Gastrocnemius medialis (tissue), 4 donors: ENCODE measurements around the gene PRIMA1. TPM values are rescaled to one million over a fixed set of nuclear protein-coding genes. Genes with fewer than 3 reads are reported as not detected.

ENCODE experiments used
- ATAC-seq, 2 donors: fragments of 150-250 bp; one replicate each; pipeline ENCODE4 v1.9.1; 2016
- DNase-seq, 2 donors: peaks; one replicate each; pipeline ENCODE4 v3.0.0-alpha.2; 2019
- H3K27ac ChIP-seq, 4 donors: fragments of 200-600 bp; sonication (generic); 1 replicate in 1 of 4; 2 replicates in 3 of 4; pipeline ENCODE4 v1.5.1; 2016 to 2018; ENCODE audit warnings: mild to moderate bottlenecking in 2 of 4, moderate library complexity in 1 of 4
- H3K27me3 ChIP-seq, 3 donors: fragments of 200-600 bp; sonication (generic) in 2 of 3; 1 replicate in 1 of 3; 2 replicates in 2 of 3; pipeline versions ENCODE4 v1.5.1 to v1.6.0; 2016 to 2019; ENCODE audit warnings: mild to moderate bottlenecking in 1 of 3, moderate library complexity in 1 of 3
- H3K36me3 ChIP-seq, 2 donors: fragments of 200-600 bp; sonication (generic) in 1 of 2; one replicate each; pipeline ENCODE4 v1.5.1; 2017 to 2018
- H3K4me1 ChIP-seq, 2 donors: fragments of 200-600 bp; sonication (generic) in 1 of 2; one replicate each; pipeline ENCODE4 v1.5.1; 2016 to 2017; ENCODE audit warnings: mild to moderate bottlenecking in 2 of 2
- H3K4me3 ChIP-seq, 4 donors: fragments of 200-600 bp; sonication (generic) in 3 of 4; 1 replicate in 1 of 4; 2 replicates in 3 of 4; pipeline ENCODE4 v1.5.1; 2016 to 2019; ENCODE audit warnings: mild to moderate bottlenecking in 2 of 4
- H3K9me3 ChIP-seq, 3 donors: fragments of 200-600 bp; sonication (generic) in 2 of 3; 1 replicate in 1 of 3; 2 replicates in 2 of 3; pipeline ENCODE4 v1.5.1; 2016 to 2019
- POLR2A ChIP-seq, 2 donors: fragments of 450-650 bp; IDR thresholded peaks; one replicate each; pipeline ENCODE4 v1.6.1; 2017; ENCODE audit warnings: antibody characterized with exemption in 2 of 2, mild to moderate bottlenecking in 2 of 2, moderate library complexity in 2 of 2
- in situ Hi-C, 4 donors: fragments of 200-750 bp; cut with MboI; loops; one replicate each; pipeline versions ENCODE4 v1.15.0 to v1.8.0; 2017; ENCODE audit warnings: low sequenced_read_pairs in 4 of 4
- intact Hi-C: fragments of 100-400 bp; cut with DNase I; formaldehyde crosslinking; loops from one replicate; pipeline ENCODE4 v1.15.1; 2023; ENCODE audit warnings: low total_unique reads
- total RNA-seq, 4 donors: library from RNA; depleted of rRNA; stranded (reverse); fragments of >200 nt; gene quantifications; one replicate each; pipeline versions ENCODE4 v1.1.0 to v1.2.3, GENCODE V29; 2016
- TF ChIP-seq, protein P1 (sequence below), 5 experiments: fragments of 450-650 bp in 3 of 5; fragments of 200-600 bp in 2 of 5; sonication (generic) in 2 of 5; IDR thresholded peaks in 4 of 5; conservative IDR thresholded peaks in 1 of 5; 1 replicate in 4 of 5; 2 replicates in 1 of 5; pipeline ENCODE4 v1.5.1; 2016 to 2019; ENCODE audit warnings: antibody characterized with exemption in 5 of 5, mild to moderate bottlenecking in 3 of 5, moderate library complexity in 3 of 5

Gene PRIMA1
- total RNA-seq, 4 donors from 2014 or later = 0.09 to 1.0 (median 0.16) TPM; not detected in 1

DNA sequence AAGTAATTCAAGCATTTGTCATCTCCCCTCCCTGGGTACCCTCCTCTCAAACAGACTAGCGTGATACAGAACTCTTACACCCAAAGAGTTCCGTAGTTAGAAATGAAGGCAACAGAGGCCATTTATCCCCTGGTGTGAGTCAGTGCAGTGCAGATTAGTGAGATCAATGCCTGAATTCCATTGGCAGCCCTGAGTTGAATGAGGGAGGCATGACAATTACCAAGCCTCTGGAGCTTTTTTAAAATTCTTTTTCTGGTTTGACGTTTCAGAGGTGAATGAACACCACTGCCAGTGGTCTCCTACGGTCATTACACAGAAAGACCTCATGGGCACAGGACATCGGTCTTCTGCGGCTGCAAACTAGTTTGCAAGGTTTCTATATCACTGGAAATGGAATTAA is 94.4 kb downstream of the PRIMA1 start:
- H3K9me3 ChIP-seq = no peaks in the 10 kb centered on the region
- ATAC-seq = no peak
- no peak overlapping the region for H3K4me3 ChIP-seq
- no peak for DNase-seq
- TF ChIP-seq POLR2A (IDR thresholded peaks at IDR 0.05) = no peak
- TF ChIP-seq, protein P1, sequence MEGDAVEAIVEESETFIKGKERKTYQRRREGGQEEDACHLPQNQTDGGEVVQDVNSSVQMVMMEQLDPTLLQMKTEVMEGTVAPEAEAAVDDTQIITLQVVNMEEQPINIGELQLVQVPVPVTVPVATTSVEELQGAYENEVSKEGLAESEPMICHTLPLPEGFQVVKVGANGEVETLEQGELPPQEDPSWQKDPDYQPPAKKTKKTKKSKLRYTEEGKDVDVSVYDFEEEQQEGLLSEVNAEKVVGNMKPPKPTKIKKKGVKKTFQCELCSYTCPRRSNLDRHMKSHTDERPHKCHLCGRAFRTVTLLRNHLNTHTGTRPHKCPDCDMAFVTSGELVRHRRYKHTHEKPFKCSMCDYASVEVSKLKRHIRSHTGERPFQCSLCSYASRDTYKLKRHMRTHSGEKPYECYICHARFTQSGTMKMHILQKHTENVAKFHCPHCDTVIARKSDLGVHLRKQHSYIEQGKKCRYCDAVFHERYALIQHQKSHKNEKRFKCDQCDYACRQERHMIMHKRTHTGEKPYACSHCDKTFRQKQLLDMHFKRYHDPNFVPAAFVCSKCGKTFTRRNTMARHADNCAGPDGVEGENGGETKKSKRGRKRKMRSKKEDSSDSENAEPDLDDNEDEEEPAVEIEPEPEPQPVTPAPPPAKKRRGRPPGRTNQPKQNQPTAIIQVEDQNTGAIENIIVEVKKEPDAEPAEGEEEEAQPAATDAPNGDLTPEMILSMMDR (IDR thresholded peaks at IDR 0.05 in 4 of 5, conservative IDR thresholded peaks at IDR 0.05 in 1 of 5) = no peak
- H3K36me3 ChIP-seq = no peaks in the 10 kb centered on the region
- in situ Hi-C loops = no loop called here
- H3K27me3 ChIP-seq = no peaks in the 10 kb centered on the region
- no peak overlapping the region for H3K27ac ChIP-seq
- no peaks in the 10 kb centered on the region for H3K4me1 ChIP-seq
- intact Hi-C loops = no loop called here

DNA sequence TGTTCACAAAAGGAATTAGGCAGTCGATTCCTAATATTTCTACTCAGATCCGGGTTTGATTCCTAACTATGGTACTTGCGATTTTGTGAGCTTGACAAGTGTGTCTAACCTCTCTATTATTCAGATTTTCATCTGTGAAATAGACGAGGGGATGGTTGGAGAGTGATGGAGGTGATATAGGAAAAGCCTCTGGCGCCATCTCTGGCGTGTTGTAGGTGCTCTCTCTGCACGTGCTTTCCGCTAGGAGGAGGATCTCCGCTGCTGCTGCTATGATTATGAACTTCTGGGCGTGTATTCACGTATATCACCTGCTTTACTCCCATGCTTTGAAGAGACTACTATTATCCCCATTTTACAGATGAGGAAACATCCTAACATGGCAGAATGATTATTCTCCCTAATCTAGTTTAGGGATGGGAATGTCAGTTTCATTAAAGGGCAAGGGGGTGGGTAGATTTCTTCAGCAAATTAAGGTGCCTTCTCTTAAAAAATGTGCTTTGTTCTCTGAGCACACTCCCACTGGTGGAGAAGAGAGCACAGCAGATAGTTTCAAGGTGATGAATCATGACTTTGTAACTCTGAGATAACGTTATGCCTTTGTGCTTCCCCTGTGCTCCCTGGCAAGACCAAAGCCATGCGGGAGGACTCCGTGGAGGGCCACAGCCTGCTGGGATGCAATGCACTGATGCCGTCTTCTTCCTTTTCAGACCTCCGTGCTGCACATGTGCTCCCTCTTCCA is 97.1 kb downstream of the PRIMA1 start:
- in situ Hi-C loops (no loop called here), intact Hi-C loops (no loop called here)
- no peak for TF ChIP-seq POLR2A (IDR thresholded peaks at IDR 0.05)
- TF ChIP-seq, protein P1 (IDR thresholded peaks at IDR 0.05 in 4 of 5, conservative IDR thresholded peaks at IDR 0.05 in 1 of 5) = no peak
- ATAC-seq (no peak), DNase-seq (no peak)
- Histone ChIP-seq H3K36me3 (no peaks in the 10 kb centered on the region), H3K4me1 (no peaks in the 10 kb centered on the region), H3K9me3 (no peaks in the 10 kb centered on the region), H3K27ac (no peak overlapping the region), H3K27me3 (no peaks in the 10 kb centered on the region), H3K4me3 (no peak overlapping the region)

DNA sequence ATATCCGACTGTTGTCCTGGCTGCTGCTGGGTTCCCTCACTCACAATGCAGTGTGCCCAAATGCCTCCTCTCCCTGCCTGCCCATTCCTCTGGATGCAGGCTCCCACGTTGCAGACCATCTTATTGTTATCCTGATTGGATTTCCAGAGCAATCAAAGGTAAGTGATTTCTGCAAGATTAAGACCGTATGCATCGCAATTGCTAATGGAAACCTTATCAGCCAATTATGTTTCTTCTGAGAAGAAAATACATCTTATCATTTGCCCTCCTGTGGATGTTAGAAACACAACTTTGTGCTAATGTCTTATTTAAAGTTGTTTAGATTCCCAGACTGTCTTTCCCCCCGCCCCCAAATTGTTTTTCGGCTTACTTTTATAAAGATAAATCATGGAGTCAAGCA is 98.1 kb downstream of the PRIMA1 start:
- H3K4me1 ChIP-seq = no peaks in the 10 kb centered on the region
- no peaks in the 10 kb centered on the region for H3K36me3 ChIP-seq
- TF ChIP-seq, protein P1 (IDR thresholded peaks at IDR 0.05 in 4 of 5, conservative IDR thresholded peaks at IDR 0.05 in 1 of 5) = no peak
- no peak for TF ChIP-seq POLR2A (IDR thresholded peaks at IDR 0.05)
- H3K27ac ChIP-seq = no peak overlapping the region
- DNase-seq (no peak), ATAC-seq (no peak)
- in situ Hi-C loops = no loop called here
- intact Hi-C loops = no loop called here
- H3K4me3 ChIP-seq = no peak overlapping the region
- H3K27me3 ChIP-seq = no peaks in the 10 kb centered on the region
- no peaks in the 10 kb centered on the region for H3K9me3 ChIP-seq

DNA sequence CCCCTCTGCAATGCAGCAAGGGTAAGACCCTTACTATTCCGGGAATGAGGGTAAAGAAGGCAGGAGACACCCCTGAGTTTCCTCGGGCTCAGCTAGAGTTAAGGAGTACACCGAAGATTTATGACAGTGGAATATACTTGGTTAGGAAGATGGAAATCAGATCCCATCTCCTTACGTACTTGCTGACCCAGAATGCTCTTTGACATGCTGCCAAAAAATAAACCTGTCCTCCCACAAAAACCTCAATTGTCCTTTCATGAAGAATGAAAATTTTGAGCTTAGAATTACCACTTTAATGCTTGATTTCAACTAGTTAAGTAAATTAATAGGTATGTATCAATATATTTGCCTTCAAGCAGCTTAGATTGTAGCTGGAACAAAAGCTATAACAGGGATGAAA is 99.5 kb downstream of the PRIMA1 start:
- ATAC-seq (no peak), DNase-seq (no peak)
- in situ Hi-C loops (no loop called here), intact Hi-C loops (no loop called here)
- no peaks in the 10 kb centered on the region for H3K9me3 ChIP-seq
- no peaks in the 10 kb centered on the region for H3K4me1 ChIP-seq
- TF ChIP-seq, protein P1 (IDR thresholded peaks at IDR 0.05 in 4 of 5, conservative IDR thresholded peaks at IDR 0.05 in 1 of 5) = no peak
- no peak for TF ChIP-seq POLR2A (IDR thresholded peaks at IDR 0.05)
- no peak overlapping the region for H3K4me3 ChIP-seq
- no peaks in the 10 kb centered on the region for H3K36me3 ChIP-seq
- no peak overlapping the region for H3K27ac ChIP-seq
- no peaks in the 10 kb centered on the region for H3K27me3 ChIP-seq

DNA sequence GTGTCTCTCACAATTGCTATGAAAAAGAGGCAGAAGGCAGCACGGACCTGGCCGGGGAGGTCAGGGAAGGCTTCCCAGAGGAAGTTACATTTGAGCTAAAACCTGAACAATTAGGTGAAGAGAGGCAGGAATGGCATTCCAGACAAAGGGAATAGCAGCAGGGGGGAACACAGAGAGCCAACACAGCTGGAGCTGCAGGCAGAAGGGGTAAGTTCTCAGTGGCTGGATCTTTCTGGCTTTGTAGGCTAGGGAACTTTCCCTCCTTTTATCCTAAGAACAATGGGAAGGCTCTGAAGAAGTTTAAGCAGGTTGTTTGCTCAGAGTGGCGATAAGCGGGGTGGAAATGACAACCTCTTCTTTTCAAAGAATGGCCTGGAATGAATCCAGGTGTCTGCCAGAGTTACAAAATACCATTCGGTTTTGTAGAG is 100.0 kb downstream of the PRIMA1 start:
- intact Hi-C loops (no loop called here), in situ Hi-C loops (no loop called here)
- no peak for TF ChIP-seq POLR2A (IDR thresholded peaks at IDR 0.05)
- TF ChIP-seq, protein P1 (IDR thresholded peaks at IDR 0.05 in 4 of 5, conservative IDR thresholded peaks at IDR 0.05 in 1 of 5) = no peak
- H3K27me3 ChIP-seq = no peaks in the 10 kb centered on the region
- no peak overlapping the region for H3K4me3 ChIP-seq
- DNase-seq = no peak
- H3K9me3 ChIP-seq = no peaks in the 10 kb centered on the region
- no peaks in the 10 kb centered on the region for H3K36me3 ChIP-seq
- H3K27ac ChIP-seq = no peak overlapping the region
- H3K4me1 ChIP-seq = no peaks in the 10 kb centered on the region
- ATAC-seq = no peak
